Gastrocnemius medialis (tissue), 4 donors: ENCODE measurements around the gene POLR3E. TPM values are rescaled to one million over a fixed set of nuclear protein-coding genes. Genes with fewer than 3 reads are reported as not detected.

Source experiments
- ATAC-seq, 2 donors: fragments of 150-250 bp; one replicate each; pipeline ENCODE4 v1.9.1; 2016
- DNase-seq, 2 donors: peaks; one replicate each; pipeline ENCODE4 v3.0.0-alpha.2; 2019
- H3K27ac ChIP-seq, 4 donors: fragments of 200-600 bp; sonication (generic); 1 replicate in 1 of 4; 2 replicates in 3 of 4; pipeline ENCODE4 v1.5.1; 2016 to 2018; ENCODE audit warnings: mild to moderate bottlenecking in 2 of 4, moderate library complexity in 1 of 4
- H3K27me3 ChIP-seq, 3 donors: fragments of 200-600 bp; sonication (generic) in 2 of 3; 1 replicate in 1 of 3; 2 replicates in 2 of 3; pipeline versions ENCODE4 v1.5.1 to v1.6.0; 2016 to 2019; ENCODE audit warnings: mild to moderate bottlenecking in 1 of 3, moderate library complexity in 1 of 3
- H3K36me3 ChIP-seq, 2 donors: fragments of 200-600 bp; sonication (generic) in 1 of 2; one replicate each; pipeline ENCODE4 v1.5.1; 2017 to 2018
- H3K4me1 ChIP-seq, 2 donors: fragments of 200-600 bp; sonication (generic) in 1 of 2; one replicate each; pipeline ENCODE4 v1.5.1; 2016 to 2017; ENCODE audit warnings: mild to moderate bottlenecking in 2 of 2
- H3K4me3 ChIP-seq, 4 donors: fragments of 200-600 bp; sonication (generic) in 3 of 4; 1 replicate in 1 of 4; 2 replicates in 3 of 4; pipeline ENCODE4 v1.5.1; 2016 to 2019; ENCODE audit warnings: mild to moderate bottlenecking in 2 of 4
- H3K9me3 ChIP-seq, 3 donors: fragments of 200-600 bp; sonication (generic) in 2 of 3; 1 replicate in 1 of 3; 2 replicates in 2 of 3; pipeline ENCODE4 v1.5.1; 2016 to 2019
- POLR2A ChIP-seq, 2 donors: fragments of 450-650 bp; IDR thresholded peaks; one replicate each; pipeline ENCODE4 v1.6.1; 2017; ENCODE audit warnings: antibody characterized with exemption in 2 of 2, mild to moderate bottlenecking in 2 of 2, moderate library complexity in 2 of 2
- in situ Hi-C, 4 donors: fragments of 200-750 bp; cut with MboI; loops; one replicate each; pipeline versions ENCODE4 v1.15.0 to v1.8.0; 2017; ENCODE audit warnings: low sequenced_read_pairs in 4 of 4
- intact Hi-C: fragments of 100-400 bp; cut with DNase I; formaldehyde crosslinking; loops from one replicate; pipeline ENCODE4 v1.15.1; 2023; ENCODE audit warnings: low total_unique reads
- total RNA-seq, 4 donors: library from RNA; depleted of rRNA; stranded (reverse); fragments of >200 nt; gene quantifications; one replicate each; pipeline versions ENCODE4 v1.1.0 to v1.2.3, GENCODE V29; 2016
- TF ChIP-seq, protein P1 (sequence below), 5 experiments: fragments of 450-650 bp in 3 of 5; fragments of 200-600 bp in 2 of 5; sonication (generic) in 2 of 5; IDR thresholded peaks in 4 of 5; conservative IDR thresholded peaks in 1 of 5; 1 replicate in 4 of 5; 2 replicates in 1 of 5; pipeline ENCODE4 v1.5.1; 2016 to 2019; ENCODE audit warnings: antibody characterized with exemption in 5 of 5, mild to moderate bottlenecking in 3 of 5, moderate library complexity in 3 of 5

The POLR3E gene
- total RNA-seq, 4 donors from 2014 or later, result 105 to 182 (median 116) TPM

- ATAC-seq, result no peak
- in situ Hi-C loops, result loop anchor here in 2 of 4 donors (25.0 kb wide), 1 partner anchor 272 kb away; the partner anchor contains the start of genes MOSMO (in 2 of the 2) and PDZD9 (in 2 of the 2)
Measured at GRCh38 chr16:22284637-22285036, 12.6 kb upstream of the POLR3E start.

DNA sequence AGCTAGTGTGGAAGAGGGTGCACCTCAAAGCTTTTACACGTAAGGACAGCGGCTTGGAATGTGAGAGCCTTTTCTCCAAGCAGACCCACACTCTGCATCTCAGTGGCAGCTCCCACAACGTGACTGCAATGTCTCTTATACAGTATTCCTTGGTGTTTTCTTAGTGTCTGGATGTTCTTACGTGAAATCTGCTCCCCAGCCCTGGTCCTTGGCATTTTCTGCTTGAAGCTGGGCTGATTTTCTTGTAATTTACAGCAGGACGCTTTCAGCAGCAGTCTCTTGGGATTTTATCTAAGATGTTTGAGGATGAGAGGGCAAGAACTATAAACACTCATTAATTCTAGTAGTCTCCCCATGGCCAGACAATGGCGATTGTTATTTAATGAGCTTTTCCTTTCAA, 12.1 kb upstream of the POLR3E start:
- TF ChIP-seq, protein P1, sequence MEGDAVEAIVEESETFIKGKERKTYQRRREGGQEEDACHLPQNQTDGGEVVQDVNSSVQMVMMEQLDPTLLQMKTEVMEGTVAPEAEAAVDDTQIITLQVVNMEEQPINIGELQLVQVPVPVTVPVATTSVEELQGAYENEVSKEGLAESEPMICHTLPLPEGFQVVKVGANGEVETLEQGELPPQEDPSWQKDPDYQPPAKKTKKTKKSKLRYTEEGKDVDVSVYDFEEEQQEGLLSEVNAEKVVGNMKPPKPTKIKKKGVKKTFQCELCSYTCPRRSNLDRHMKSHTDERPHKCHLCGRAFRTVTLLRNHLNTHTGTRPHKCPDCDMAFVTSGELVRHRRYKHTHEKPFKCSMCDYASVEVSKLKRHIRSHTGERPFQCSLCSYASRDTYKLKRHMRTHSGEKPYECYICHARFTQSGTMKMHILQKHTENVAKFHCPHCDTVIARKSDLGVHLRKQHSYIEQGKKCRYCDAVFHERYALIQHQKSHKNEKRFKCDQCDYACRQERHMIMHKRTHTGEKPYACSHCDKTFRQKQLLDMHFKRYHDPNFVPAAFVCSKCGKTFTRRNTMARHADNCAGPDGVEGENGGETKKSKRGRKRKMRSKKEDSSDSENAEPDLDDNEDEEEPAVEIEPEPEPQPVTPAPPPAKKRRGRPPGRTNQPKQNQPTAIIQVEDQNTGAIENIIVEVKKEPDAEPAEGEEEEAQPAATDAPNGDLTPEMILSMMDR (IDR thresholded peaks at IDR 0.05 in 4 of 5, conservative IDR thresholded peaks at IDR 0.05 in 1 of 5), result no peak
- TF ChIP-seq POLR2A (IDR thresholded peaks at IDR 0.05), result no peak
- Histone ChIP-seq H3K4me1 (no peaks in the 10 kb centered on the region), H3K27me3 (no peaks in the 10 kb centered on the region), H3K4me3 (no peak overlapping the region), H3K27ac (no peak overlapping the region), H3K36me3 (peaks cover 4 to 59% of the 10 kb centered on the region in 2 donors), H3K9me3 (no peaks in the 10 kb centered on the region)
- ATAC-seq (no peak), DNase-seq (no peak)
- intact Hi-C loops, result no loop called here
- in situ Hi-C loops, result loop anchor here in 2 of 4 donors (25.0 kb wide), 1 partner anchor 273 kb away; the partner anchor contains the start of genes MOSMO (in 2 of the 2) and PDZD9 (in 2 of the 2)

More at GRCh38 chr16:22284637-22285036, 12.6 kb upstream of the POLR3E start:
- H3K27me3 ChIP-seq, result no peaks in the 10 kb centered on the region
- H3K27ac ChIP-seq, result no peak overlapping the region
- DNase-seq, result no peak
- H3K36me3 ChIP-seq, result peaks cover 4 to 59% of the 10 kb centered on the region in 2 donors
- H3K9me3 ChIP-seq, result no peaks in the 10 kb centered on the region
- intact Hi-C loops, result no loop called here
- no peak for TF ChIP-seq POLR2A (IDR thresholded peaks at IDR 0.05)
- TF ChIP-seq, protein P1 (IDR thresholded peaks at IDR 0.05 in 4 of 5, conservative IDR thresholded peaks at IDR 0.05 in 1 of 5), result no peak
- H3K4me1 ChIP-seq, result no peaks in the 10 kb centered on the region
- H3K4me3 ChIP-seq, result no peak overlapping the region

- Histone ChIP-seq H3K4me3 (no peak overlapping the region), H3K27ac (no peak overlapping the region), H3K4me1 (no peaks in the 10 kb centered on the region), H3K9me3 (no peaks in the 10 kb centered on the region), H3K36me3 (peaks cover 0 to 6% of the 10 kb centered on the region in 2 donors), H3K27me3 (no peaks in the 10 kb centered on the region)
- in situ Hi-C loops (loop anchor here (5.0 to 25.0 kb wide), 3 partner anchors 84 to 286 kb away; partner anchors contain the start of genes MOSMO (in 4 of the 4), PDZD9 (in 4 of the 4) and EEF2K (in 1 of the 4)), intact Hi-C loops (no loop called here)
- no peak for TF ChIP-seq POLR2A (IDR thresholded peaks at IDR 0.05)
- TF ChIP-seq, protein P1 (IDR thresholded peaks at IDR 0.05 in 4 of 5, conservative IDR thresholded peaks at IDR 0.05 in 1 of 5), result no peak
- ATAC-seq (no peak), DNase-seq (no peak)
Measured at GRCh38 chr16:22291020-22291419, 6.2 kb upstream of the POLR3E start.

DNA sequence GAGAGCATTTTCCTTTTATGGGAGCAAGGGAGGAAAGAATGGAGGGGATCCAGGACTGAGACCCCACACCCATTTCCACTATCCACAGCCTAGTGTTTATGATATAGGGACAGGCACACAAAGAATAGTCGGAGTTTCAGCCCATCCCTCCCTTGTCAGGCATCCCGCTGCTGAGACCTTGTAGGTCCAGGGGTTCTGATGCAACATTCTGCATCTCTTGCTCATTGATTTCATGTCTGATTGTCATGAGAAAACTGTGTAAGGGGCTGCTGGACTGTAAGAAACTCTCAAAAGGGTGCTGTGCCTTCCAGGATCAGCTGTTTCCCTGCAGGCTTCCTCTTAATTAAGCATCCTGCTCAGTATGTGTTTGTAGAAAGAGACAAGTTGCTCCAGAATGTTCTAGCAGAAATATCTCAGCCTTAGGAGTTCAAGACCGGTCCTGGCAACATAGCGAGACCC, 5.3 kb upstream of the POLR3E start:
- no peaks in the 10 kb centered on the region for H3K9me3 ChIP-seq
- H3K27me3 ChIP-seq, result no peaks in the 10 kb centered on the region
- TF ChIP-seq POLR2A (IDR thresholded peaks at IDR 0.05), result no peak
- TF ChIP-seq, protein P1 (IDR thresholded peaks at IDR 0.05 in 4 of 5, conservative IDR thresholded peaks at IDR 0.05 in 1 of 5), result no peak
- H3K4me3 ChIP-seq, result no peak overlapping the region
- intact Hi-C loops (no loop called here), in situ Hi-C loops (loop anchor here (5.0 to 25.0 kb wide), 3 partner anchors 85 to 287 kb away; partner anchors contain the start of genes MOSMO (in 4 of the 4), PDZD9 (in 4 of the 4) and EEF2K (in 1 of the 4))
- H3K4me1 ChIP-seq, result no peaks in the 10 kb centered on the region
- DNase-seq (no peak), ATAC-seq (no peak)
- H3K27ac ChIP-seq, result no peak overlapping the region
- H3K36me3 ChIP-seq, result no peaks in the 10 kb centered on the region
